Activated CD8-positive, alpha-beta memory T cell treated with anti-CD3 and anti-CD28 coated beads, Interleukin-2, amount 50 U/mL, for 24 hours (primary cell): ENCODE measurements around the gene MYL12B.

Experiments used
- DNase-seq: peaks from one replicate; pipeline ENCODE4 v3.0.0-alpha.2; 2020; ENCODE audit errors: extremely low read depth

Gene MYL12B

DNA sequence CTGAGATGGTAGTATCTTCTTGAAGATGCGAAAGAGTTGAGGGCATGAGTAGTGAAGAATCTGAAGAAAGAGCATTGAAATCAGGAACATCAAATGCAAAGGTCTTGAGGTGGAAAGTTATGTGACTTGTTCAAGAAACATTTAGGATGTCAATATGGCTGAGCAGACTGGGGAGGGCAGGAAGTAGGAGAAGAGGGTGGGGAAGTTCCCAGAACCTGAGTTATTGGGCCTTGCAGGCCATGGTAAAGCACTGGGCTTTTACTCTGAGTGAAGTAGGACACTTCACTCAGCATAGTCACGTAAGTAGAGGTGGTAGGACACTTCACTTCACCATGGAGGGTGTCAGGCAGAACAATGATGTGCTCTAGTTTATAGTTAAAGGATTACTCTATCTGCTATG, 26.1 kb upstream of the MYL12B start:
- DNase-seq = no peak

- DNase-seq = no peak
Observed at GRCh38 chr18:3236470-3236869, 25.5 kb upstream of the MYL12B start.

DNA sequence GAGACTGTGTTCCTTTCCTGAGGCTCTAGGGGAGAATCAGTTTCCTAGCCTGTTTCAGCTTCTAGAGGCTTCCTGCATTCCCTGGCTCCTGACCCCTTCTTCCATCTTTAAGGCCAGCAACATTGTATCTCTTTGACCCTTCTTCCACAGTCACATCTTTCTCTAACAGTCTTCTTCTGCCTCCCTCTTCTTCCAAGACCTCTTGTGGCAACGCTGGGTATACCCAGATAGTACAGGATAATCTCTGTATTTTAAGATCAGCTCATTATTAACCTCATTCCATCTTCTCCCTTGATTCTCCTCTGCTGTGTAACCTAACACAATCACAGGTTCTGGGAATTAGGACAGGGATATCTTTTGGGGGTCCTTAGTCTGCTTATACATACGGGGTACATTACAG, 23.2 kb upstream of the MYL12B start:
- no peak for DNase-seq

- DNase-seq = no peak
Observed at GRCh38 chr18:3245185-3245564, 16.8 kb upstream of the MYL12B start.

DNA sequence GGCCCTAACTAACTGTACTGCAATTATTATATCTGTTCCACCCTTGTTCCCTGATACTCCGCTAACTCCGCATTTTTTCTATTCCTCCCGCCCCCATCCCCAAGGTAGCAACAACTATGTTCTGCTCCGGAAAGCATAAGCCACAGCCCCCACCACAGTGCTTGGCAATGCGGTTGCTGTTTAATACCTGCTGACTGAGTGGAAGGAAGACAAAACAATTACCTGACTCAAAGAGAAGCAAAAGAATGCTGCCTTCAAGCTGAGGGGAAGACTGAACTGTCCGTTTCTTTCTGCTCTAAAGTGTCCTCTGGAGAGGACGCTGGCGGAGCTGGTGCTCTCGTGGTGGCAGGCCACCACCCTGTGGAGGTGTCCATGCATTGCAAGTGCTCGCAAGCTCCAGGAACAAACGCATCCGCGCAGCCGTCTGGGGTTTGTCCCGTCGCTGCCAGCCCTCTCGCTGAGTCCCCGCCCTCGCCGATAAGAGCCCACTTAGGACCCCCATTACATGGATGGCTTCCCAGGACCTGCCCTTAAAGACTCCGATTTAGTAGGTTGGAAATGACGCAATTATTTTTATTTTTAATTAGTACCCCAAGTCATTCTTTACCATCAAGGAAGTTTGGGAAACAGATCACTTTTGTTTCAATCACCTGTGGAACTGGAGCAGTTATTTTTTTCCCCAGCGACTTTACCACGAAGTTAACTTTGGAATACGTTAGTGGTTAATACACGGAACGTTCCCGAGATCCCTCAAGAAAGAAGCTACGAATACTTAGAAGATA, 15.9 kb upstream of the MYL12B start:
- no peak for DNase-seq

DNA sequence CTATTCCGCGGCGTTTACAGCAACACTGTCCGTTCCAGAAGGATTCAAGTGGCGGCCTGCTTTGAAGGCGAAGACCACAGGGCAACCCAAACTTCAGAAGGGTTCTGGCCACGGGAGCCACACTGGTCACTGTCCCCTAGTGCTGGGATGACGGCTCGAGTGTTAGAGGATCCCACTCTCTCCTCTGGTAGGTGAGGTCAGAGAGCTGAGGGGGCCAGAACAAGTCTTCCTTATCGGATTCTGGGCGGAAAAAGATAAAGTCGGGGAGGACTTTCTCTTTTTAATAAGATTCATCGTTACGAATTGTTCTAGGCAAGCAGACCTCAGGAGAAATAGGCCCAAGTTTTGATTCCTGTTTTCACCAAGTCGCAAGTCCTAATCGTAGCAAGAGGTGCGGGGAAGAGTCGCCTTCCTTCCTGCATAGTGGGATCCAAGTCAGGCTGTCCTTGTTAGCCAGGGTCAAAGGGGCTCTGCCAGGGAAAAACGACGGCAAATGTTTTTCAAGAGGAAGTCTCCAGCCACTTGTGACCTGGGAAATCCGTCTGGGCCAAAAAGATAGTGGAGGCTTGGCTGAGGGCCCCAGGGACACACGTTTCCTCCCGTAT, 15.2 kb upstream of the MYL12B start:
- DNase-seq = no peak

- DNase-seq = peak; percentile 86
Observed at GRCh38 chr18:3247240-3248061, 14.5 kb upstream of the MYL12B start, which contains the start of gene MYL12A. TSS of gene MYL12A (plus strand) at chr18:3247801. CDS start at chr18:3253248, 5,447 bp downstream.

DNA sequence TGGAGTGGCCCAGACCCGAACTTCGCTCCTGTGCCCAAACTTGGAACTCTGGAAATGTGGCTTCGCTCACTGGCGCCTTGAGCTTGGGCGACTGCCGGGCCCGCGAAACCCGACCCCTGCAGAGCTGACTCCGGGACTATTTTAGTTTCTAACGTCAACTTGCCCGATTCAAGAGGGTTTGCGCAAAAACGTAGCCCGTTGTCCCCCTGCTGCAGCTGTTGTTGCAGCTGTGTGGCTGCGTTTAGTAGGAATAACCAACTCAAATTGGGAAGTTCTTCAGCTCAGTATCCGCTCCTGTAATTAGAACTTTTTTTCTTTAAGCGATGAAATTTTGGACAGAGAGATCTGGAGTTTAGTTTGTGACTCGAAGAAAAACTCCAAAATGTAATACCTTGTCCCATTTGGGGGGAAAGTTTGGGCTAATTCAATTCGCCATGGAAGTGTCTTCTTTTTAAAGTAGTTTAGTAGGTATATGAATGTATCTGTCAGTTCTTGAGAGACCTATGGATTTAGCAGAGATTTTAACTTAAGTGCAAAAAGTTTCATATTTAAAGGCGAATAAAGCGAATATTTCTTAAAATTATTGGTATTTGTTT, 13.8 kb upstream of the MYL12B start:
- no peak for DNase-seq

DNA sequence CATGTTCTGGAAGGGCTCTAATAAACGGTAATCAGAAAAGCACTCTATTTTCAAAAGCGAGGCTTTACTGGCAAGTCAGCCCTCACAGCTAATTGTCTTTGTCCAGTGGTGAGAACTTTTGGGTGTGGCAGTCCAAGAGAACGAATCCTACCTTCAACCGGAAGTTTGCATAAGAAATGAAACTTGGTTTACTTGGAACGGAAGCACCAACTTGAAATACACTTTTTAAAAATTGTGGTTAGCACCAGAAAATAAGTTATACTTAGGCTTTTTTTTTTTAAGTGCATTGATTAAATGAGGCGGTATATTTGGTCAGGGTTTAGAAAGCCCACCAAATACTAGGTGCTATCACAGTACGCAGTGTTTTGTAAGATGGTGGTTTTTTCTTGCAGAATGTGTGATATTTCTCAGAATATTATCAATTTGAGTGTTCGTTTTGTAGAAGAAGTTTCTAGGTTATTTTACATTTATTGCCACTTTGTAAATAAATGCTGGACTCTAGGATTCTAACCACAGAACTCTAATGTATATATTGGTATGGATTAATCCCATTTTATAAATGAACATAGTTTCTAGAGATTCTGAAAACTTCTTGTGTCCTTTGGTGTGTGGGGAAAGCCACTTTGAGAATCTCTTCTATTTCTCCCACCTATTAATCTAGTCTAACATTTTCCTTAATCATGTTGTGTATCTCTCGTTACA, 13.1 kb upstream of the MYL12B start:
- DNase-seq = no peak

- DNase-seq = no peak
Observed at GRCh38 chr18:3250237-3251107, 11.5 kb upstream of the MYL12B start.

DNA sequence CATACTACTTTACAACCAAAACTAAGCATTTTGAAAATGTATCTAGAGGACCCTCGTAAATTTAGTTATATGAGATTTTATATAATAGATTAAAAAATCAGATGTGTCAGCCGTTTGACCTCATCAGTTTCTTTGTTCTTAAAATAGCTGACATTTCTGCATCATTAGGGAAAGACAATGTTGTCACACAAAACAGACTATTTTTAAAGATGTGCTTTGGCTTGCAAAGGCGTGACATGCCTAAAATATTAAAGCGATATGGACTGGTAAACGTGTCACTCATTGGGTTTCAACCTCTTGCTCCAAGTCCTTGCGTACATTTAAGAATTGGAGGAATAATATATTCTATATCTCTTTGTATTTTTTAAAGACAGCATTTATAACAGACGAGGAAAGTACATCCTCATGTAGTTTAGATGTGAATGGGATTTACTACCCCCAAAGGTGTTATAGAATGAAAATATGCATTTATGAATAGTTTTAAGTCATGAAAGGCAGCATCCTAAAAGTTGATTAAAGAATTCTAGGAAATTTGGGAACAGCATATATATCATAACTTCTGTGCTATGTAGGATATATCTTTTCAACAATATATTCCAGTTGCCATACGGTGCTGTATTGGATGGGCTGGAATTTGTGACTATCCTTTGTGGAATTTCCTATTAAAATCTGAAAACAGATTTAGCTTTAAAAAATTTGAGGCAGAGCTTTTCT, 10.5 kb upstream of the MYL12B start:
- no peak for DNase-seq

- no peak for DNase-seq
Observed at GRCh38 chr18:3251963-3252277, 10.0 kb upstream of the MYL12B start.

DNA sequence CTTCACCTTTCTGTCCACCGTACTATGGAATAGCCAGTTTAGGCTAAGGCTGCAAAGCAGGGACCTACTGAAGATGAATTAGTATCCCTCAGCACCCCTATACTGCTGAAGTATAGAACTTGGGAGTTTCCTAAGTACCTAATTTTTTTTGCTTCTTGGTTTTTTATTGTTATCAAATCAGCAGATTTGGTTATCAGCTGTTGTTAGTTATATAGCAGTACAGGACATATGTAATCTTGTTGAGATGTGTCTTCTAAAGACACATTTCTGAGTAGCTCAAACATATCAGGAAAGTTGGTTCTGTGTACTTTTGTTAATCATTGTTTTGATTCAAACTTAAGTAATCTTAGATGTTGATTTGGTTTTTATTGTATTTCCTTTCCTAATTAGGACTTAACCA, 9.1 kb upstream of the MYL12B start:
- no peak for DNase-seq

- no peak for DNase-seq
Observed at GRCh38 chr18:3254725-3255124, 7.2 kb upstream of the MYL12B start.

DNA sequence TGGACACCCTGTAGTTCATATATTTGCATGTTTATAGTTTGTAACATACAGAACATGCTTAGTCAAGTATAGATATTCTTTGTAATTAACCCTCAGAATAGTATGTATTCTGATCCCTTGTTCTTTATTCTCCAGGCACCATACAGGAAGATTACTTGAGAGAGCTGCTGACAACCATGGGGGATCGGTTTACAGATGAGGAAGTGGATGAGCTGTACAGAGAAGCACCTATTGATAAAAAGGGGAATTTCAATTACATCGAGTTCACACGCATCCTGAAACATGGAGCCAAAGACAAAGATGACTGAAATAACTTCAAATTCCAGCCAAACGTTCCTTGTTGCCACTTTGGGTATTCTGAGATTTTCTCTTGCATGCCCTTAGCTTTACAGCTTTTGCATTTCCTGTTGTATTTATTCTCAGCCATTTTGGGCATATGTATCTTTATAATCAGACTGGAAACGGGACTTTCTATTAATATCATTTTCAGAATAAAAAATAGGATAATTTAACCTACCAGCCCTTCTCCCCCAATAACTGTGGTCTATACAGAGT, 6.2 kb upstream of the MYL12B start:
- no peak for DNase-seq

DNA sequence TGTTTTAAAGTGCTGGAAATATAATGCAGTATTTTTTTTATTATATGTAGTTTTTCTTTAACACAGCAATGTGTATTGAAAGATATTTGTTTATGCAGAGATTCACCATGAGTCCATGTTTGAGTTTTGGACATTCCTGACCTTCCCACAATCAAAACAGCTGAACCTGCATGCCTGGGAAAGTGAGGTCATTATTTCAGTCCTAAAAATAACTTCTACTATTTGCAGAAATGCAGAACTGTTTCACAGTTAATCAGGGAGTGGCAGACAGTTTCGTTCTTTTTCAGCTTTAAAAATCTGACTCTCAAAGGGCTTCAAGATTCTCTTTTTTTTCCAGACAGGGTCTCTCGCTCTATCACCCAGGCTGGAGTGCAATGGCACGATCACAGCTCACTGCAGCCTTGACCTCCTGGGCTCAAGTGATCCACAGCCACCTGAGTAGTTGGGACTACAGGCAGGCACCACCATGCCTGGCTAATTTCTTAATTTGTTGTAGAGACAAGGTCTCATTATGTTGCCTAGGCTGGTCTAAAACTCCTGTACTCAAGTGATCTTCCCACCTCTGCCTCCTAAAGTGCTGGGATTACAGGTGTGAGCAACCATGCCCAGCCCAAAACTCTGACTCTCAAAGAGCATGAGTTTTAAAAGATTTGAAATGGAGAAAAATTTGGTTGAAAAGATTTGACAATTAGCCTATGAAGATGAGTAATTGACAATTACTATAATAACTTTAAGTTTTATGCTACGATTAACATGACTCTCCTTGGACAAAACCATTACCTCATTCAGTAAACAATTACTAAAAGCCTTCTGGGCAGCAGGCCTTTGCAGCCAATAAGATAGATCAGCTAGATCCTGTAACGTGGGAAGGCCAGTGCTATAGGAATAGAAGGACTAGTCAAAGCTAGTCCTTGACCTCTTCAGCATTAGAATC, 5.0 kb upstream of the MYL12B start:
- DNase-seq = no peak

DNA sequence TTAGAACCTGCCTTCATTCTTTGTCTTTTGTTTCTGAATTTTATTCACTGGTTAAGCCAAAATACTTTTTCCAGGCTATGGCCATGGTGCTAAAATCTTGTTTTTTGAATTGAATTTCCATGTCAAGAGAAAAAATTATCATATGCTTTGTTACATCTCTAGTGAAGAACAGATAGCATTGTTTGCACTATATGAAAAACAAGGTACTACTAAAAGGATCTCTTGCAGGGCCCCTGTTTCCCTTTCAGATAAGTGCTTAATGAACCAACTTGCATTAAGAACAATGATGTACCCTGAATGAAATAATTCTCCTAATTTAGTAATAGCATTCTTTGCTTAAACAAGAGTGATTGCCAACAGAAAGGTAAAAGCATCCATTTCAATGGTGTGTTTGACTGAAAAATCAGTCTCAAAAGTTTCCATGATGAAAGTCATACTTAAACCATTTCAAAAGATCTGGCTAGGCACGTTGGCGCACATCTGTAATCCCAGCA, 4.3 kb upstream of the MYL12B start:
- DNase-seq = no peak

- DNase-seq = no peak
Observed at GRCh38 chr18:3260995-3261372, 949 bp upstream of the MYL12B start.
